Measurements from ENCODE around the gene TRIM17. TPM values are rescaled to one million over a fixed set of nuclear protein-coding genes. Genes with fewer than 3 reads are reported as not detected.
A peak's percentile ranks its signal among the peaks of the same experiment; 100 is the strongest.

Gene TRIM17
- total RNA-seq, 2 donors from 2014 or later, result 2.0 to 9.9 TPM

- no peaks in the 10 kb centered on the region for H3K9me3 ChIP-seq
- intact Hi-C loops (cut with DNase I), result no loop called here
- no peaks in the 10 kb centered on the region for H3K4me1 ChIP-seq (replicated peaks)
- peak overlapping the region; percentile 79 to 82 for H3K27ac ChIP-seq
- WGBS, result under 1% methylated on average over 74 of the region's 74 CpGs
- peak; percentile 89 for DNase-seq (ENCODE audit: low spot score)
- peak in 3 of 4 experiments; percentile 10 to 47 (median 39) for TF ChIP-seq CTCF (IDR thresholded peaks at IDR 0.05)
- peak; percentile 43 for TF ChIP-seq POLR2A (IDR thresholded peaks at IDR 0.05)
- peak; percentile 82 for TF ChIP-seq POLR2AphosphoS5 (IDR thresholded peaks at IDR 0.05)
- peak overlapping the region; percentile 36 to 46 for H3K4me3 ChIP-seq
- H3K36me3 ChIP-seq, result no peaks in the 10 kb centered on the region
- peaks cover 6% of the 10 kb centered on the region for H3K27me3 ChIP-seq (replicated peaks; ENCODE audit: insufficient read depth)
Measured at GRCh38 chr1:228457396-228458176, 40.9 kb upstream of the TRIM17 start.

GRCh38 chr1:228457017-228457395 is 40.3 kb upstream of the TRIM17 start:
- Histone ChIP-seq H3K4me3 (peak overlapping the region; percentile 36 to 46), H3K36me3 (no peaks in the 10 kb centered on the region), H3K9me3 (no peaks in the 10 kb centered on the region), H3K27ac (peak overlapping the region; percentile 79 to 82), H3K27me3 (replicated peaks; ENCODE audit: insufficient read depth) (peaks cover 3% of the 10 kb centered on the region), H3K4me1 (replicated peaks) (no peaks in the 10 kb centered on the region)
- intact Hi-C loops (cut with DNase I), result no loop called here
- WGBS, result 11% methylated on average over 13 of the region's 13 CpGs
- TF ChIP-seq CTCF (IDR thresholded peaks at IDR 0.05), result no peak
- no peak for TF ChIP-seq POLR2A (IDR thresholded peaks at IDR 0.05)
- no peak for DNase-seq (ENCODE audit: low spot score)

- Histone ChIP-seq H3K4me3 (peak overlapping the region in 1 of 2 donors; percentile 46), H3K9me3 (no peaks in the 10 kb centered on the region), H3K27ac (peak overlapping the region; percentile 79 to 82), H3K4me1 (replicated peaks) (no peaks in the 10 kb centered on the region), H3K27me3 (replicated peaks; ENCODE audit: insufficient read depth) (no peaks in the 10 kb centered on the region), H3K36me3 (no peaks in the 10 kb centered on the region)
- intact Hi-C loops (cut with DNase I), result no loop called here
- 51% methylated on average over 6 of the region's 6 CpGs for WGBS
- TF ChIP-seq POLR2A (IDR thresholded peaks at IDR 0.05) (no peak), CTCF (IDR thresholded peaks at IDR 0.05) (no peak), POLR2AphosphoS5 (IDR thresholded peaks at IDR 0.05) (no peak)
- no peak for DNase-seq (ENCODE audit: low spot score)
Measured at GRCh38 chr1:228456252-228457016, 39.8 kb upstream of the TRIM17 start.

GRCh38 chr1:228455715-228456114 is 39.1 kb upstream of the TRIM17 start:
- Histone ChIP-seq H3K36me3 (no peaks in the 10 kb centered on the region), H3K9me3 (no peaks in the 10 kb centered on the region), H3K4me3 (no peak overlapping the region), H3K4me1 (replicated peaks) (no peaks in the 10 kb centered on the region), H3K27ac (no peak overlapping the region), H3K27me3 (replicated peaks; ENCODE audit: insufficient read depth) (no peaks in the 10 kb centered on the region)
- no peak for DNase-seq (ENCODE audit: low spot score)
- intact Hi-C loops (cut with DNase I), result no loop called here
- TF ChIP-seq CTCF (IDR thresholded peaks at IDR 0.05), result no peak
- no peak for TF ChIP-seq POLR2A (IDR thresholded peaks at IDR 0.05)
- TF ChIP-seq POLR2AphosphoS5 (IDR thresholded peaks at IDR 0.05), result no peak
- 53% methylated on average over 1 of the region's 1 CpG for WGBS
